Panc1 (cell line): ENCODE results near the gene NOL3. TPM values are rescaled to one million over a fixed set of nuclear protein-coding genes. Genes with fewer than 3 reads are reported as not detected.

Experiments used
- microRNA-seq: library from miRNA; unstranded; fragments of <30 nt; microRNA quantifications from one replicate; pipeline ENCODE4 v1.1.0, GENCODE V29; 2020; ENCODE audit not compliant: unreplicated experiment
- total RNA-seq: library from RNA; stranded (reverse); gene quantifications from one replicate; pipeline ENCODE4 v1.2.1, GENCODE V29; 2021; ENCODE audit not compliant: unreplicated experiment

Gene NOL3
- total RNA-seq, 1 experiment from 2014 or later, result 27.9 TPM

Small RNA genes lying within 50 kb of the gene (microRNA-seq; reads per million reads assigned to microRNA genes)
- gene MIR328, result 47.7 reads per million, percentile 48 among the genes with 10 or more reads in this experiment

Other genes starting within 250 kb of the NOL3 start
- gene RRAD, start 245.0 kb upstream of the NOL3 start, total RNA-seq, result 4.3 TPM
- gene CIAO2B, start 236.1 kb upstream of the NOL3 start, total RNA-seq, result 96.6 TPM
- gene CES2, start 235.0 kb upstream of the NOL3 start, total RNA-seq, result 26.3 TPM
- not detected for gene CES3, start 209.3 kb upstream of the NOL3 start, total RNA-seq
- 6.1 TPM for gene CES4A, start 181.9 kb upstream of the NOL3 start, total RNA-seq
- 66.4 TPM for gene CBFB, start 141.4 kb upstream of the NOL3 start, total RNA-seq
- gene PHAF1, start 60.6 kb upstream of the NOL3 start, total RNA-seq, result 15.7 TPM
- gene B3GNT9, start 19.5 kb upstream of the NOL3 start, total RNA-seq, result 11.5 TPM
- gene TRADD, start 10.6 kb upstream of the NOL3 start, total RNA-seq, result 18.5 TPM
- 17.8 TPM for gene FBXL8, start 10.6 kb upstream of the NOL3 start, total RNA-seq
- 38.6 TPM for gene HSF4, start 5.8 kb upstream of the NOL3 start, total RNA-seq
- gene MATCAP1, start 13.4 kb downstream of the NOL3 start, total RNA-seq, result 13.9 TPM
- 0.41 TPM for gene EXOC3L1, start 19.6 kb downstream of the NOL3 start, total RNA-seq
- 74.5 TPM for gene E2F4, start 21.6 kb downstream of the NOL3 start, total RNA-seq
- 2.0 TPM for gene ELMO3, start 28.6 kb downstream of the NOL3 start, total RNA-seq
- 25.6 TPM for gene TMEM208, start 56.6 kb downstream of the NOL3 start, total RNA-seq
- 9.3 TPM for gene FHOD1, start 76.9 kb downstream of the NOL3 start, total RNA-seq
- gene SLC9A5, start 78.4 kb downstream of the NOL3 start, total RNA-seq, result 1.7 TPM
- gene PLEKHG4, start 109.0 kb downstream of the NOL3 start, total RNA-seq, result 6.7 TPM
- gene KCTD19, start 156.2 kb downstream of the NOL3 start, total RNA-seq, result 0.62 TPM
- 0.54 TPM for gene LRRC36, start 156.3 kb downstream of the NOL3 start, total RNA-seq
- 0.95 TPM for gene TPPP3, start 223.0 kb downstream of the NOL3 start, total RNA-seq
- 7.8 TPM for gene ZDHHC1, start 245.9 kb downstream of the NOL3 start, total RNA-seq